ENCODE results near the gene TOGARAM2.
A peak's percentile ranks its signal among the peaks of the same experiment; 100 is the strongest.

TOGARAM2 gene

GRCh38 chr2:28952836-28953211 is 28.3 kb upstream of the TOGARAM2 start:
- TF ChIP-seq ZFP30 (CRISPR knock-in tag; IDR thresholded peaks at IDR 0.05) = no peak
- no peak for TF ChIP-seq CSRNP3 (CRISPR knock-in tag; IDR thresholded peaks at IDR 0.05)
- no peak for TF ChIP-seq PPARA (CRISPR knock-in tag; IDR thresholded peaks at IDR 0.05; ENCODE audit: borderline replicate concordance)
- TF ChIP-seq ESRRG (CRISPR knock-in tag; IDR thresholded peaks at IDR 0.05) = no peak
- TF ChIP-seq ZC3H10 (CRISPR knock-in tag; IDR thresholded peaks at IDR 0.05) = no peak
- TF ChIP-seq GLIS3 (CRISPR knock-in tag; IDR thresholded peaks at IDR 0.05) = no peak
- no peak for TF ChIP-seq ZFP3 (CRISPR knock-in tag; IDR thresholded peaks at IDR 0.05)
- TF ChIP-seq, protein P1, sequence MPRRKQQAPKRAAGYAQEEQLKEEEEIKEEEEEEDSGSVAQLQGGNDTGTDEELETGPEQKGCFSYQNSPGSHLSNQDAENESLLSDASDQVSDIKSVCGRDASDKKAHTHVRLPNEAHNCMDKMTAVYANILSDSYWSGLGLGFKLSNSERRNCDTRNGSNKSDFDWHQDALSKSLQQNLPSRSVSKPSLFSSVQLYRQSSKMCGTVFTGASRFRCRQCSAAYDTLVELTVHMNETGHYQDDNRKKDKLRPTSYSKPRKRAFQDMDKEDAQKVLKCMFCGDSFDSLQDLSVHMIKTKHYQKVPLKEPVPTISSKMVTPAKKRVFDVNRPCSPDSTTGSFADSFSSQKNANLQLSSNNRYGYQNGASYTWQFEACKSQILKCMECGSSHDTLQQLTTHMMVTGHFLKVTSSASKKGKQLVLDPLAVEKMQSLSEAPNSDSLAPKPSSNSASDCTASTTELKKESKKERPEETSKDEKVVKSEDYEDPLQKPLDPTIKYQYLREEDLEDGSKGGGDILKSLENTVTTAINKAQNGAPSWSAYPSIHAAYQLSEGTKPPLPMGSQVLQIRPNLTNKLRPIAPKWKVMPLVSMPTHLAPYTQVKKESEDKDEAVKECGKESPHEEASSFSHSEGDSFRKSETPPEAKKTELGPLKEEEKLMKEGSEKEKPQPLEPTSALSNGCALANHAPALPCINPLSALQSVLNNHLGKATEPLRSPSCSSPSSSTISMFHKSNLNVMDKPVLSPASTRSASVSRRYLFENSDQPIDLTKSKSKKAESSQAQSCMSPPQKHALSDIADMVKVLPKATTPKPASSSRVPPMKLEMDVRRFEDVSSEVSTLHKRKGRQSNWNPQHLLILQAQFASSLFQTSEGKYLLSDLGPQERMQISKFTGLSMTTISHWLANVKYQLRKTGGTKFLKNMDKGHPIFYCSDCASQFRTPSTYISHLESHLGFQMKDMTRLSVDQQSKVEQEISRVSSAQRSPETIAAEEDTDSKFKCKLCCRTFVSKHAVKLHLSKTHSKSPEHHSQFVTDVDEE (CRISPR knock-in tag; IDR thresholded peaks at IDR 0.05) = no peak
- no peak for TF ChIP-seq ZNF70 (CRISPR knock-in tag; IDR thresholded peaks at IDR 0.05)
- no peak for TF ChIP-seq OSR1 (CRISPR knock-in tag; IDR thresholded peaks at IDR 0.05)
- no peak for TF ChIP-seq TCF4 (CRISPR knock-in tag; IDR thresholded peaks at IDR 0.05; ENCODE audit: borderline replicate concordance)
- TF ChIP-seq ZNF8 (CRISPR knock-in tag; IDR thresholded peaks at IDR 0.05) = no peak
- TF ChIP-seq POU6F1 (CRISPR knock-in tag; IDR thresholded peaks at IDR 0.05; ENCODE audit: borderline replicate concordance, low read depth) = no peak
- no peak for TF ChIP-seq PATZ1 (CRISPR knock-in tag; IDR thresholded peaks at IDR 0.05; ENCODE audit: borderline replicate concordance)
- no peak for TF ChIP-seq ISL1 (CRISPR knock-in tag; IDR thresholded peaks at IDR 0.05)
- ATAC-seq = peak; percentile 16; the same call in 2 of the 3 replicates

DNA sequence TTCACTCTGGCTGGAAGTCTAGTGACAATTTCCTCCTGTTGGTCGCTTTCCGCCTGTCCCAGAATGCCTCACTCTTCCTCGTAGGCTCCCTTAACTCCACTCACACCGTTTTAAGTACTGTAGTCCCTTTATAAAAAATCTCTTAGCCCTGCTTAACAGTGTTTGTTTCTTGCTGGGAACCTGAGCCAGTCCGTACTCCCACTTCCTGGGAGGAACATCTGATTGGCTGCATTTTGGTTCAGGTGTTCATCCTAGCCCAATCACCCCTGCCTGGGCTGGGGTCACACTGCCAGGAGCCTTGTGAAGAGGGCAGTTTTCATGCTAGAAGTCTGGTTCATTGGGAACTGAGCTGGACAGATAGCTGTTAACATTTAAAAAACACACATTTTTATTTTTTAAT is 25.6 kb upstream of the TOGARAM2 start:
- no peak for ATAC-seq
- TF ChIP-seq CREB5 (CRISPR knock-in tag; IDR thresholded peaks at IDR 0.05; ENCODE audit: low read depth) = no peak
- TF ChIP-seq OSR1 (CRISPR knock-in tag; IDR thresholded peaks at IDR 0.05) = no peak

GRCh38 chr2:28956415-28956826 is 24.7 kb upstream of the TOGARAM2 start:
- TF ChIP-seq ZNF70 (CRISPR knock-in tag; IDR thresholded peaks at IDR 0.05) (no peak), CREB5 (CRISPR knock-in tag; IDR thresholded peaks at IDR 0.05; ENCODE audit: low read depth) (no peak), TOX (CRISPR knock-in tag; IDR thresholded peaks at IDR 0.05; ENCODE audit: borderline replicate concordance) (no peak), ZFP3 (CRISPR knock-in tag; IDR thresholded peaks at IDR 0.05) (no peak), ARNTL (CRISPR knock-in tag; IDR thresholded peaks at IDR 0.05; ENCODE audit: borderline replicate concordance, low read depth) (no peak), ZFP30 (CRISPR knock-in tag; IDR thresholded peaks at IDR 0.05) (no peak), RARB (CRISPR knock-in tag; IDR thresholded peaks at IDR 0.05) (no peak), GLIS3 (CRISPR knock-in tag; IDR thresholded peaks at IDR 0.05) (no peak), BACH2 (CRISPR knock-in tag; IDR thresholded peaks at IDR 0.05; ENCODE audit: borderline replicate concordance) (no peak), OSR1 (CRISPR knock-in tag; IDR thresholded peaks at IDR 0.05) (no peak), ESRRG (CRISPR knock-in tag; IDR thresholded peaks at IDR 0.05) (no peak), CSDC2 (CRISPR knock-in tag; IDR thresholded peaks at IDR 0.05) (no peak), ISL1 (CRISPR knock-in tag; IDR thresholded peaks at IDR 0.05) (no peak), CSRNP3 (CRISPR knock-in tag; IDR thresholded peaks at IDR 0.05) (no peak), TCF4 (CRISPR knock-in tag; IDR thresholded peaks at IDR 0.05; ENCODE audit: borderline replicate concordance) (no peak), PPARA (CRISPR knock-in tag; IDR thresholded peaks at IDR 0.05; ENCODE audit: borderline replicate concordance) (no peak), SNAI2 (CRISPR knock-in tag; IDR thresholded peaks at IDR 0.05) (no peak), ZC3H10 (CRISPR knock-in tag; IDR thresholded peaks at IDR 0.05) (no peak)
- TF ChIP-seq, protein P1 (CRISPR knock-in tag; IDR thresholded peaks at IDR 0.05) = no peak
- ATAC-seq = peak; percentile 70
